Type B pancreatic cell (in vitro differentiated cells): ENCODE measurements around the gene SEMA4B. TPM values are rescaled to one million over a fixed set of nuclear protein-coding genes. Genes with fewer than 3 reads are reported as not detected.
"Not testable (repeated sequence)": the region's sequence is repeated elsewhere in the genome, so short reads cannot be mapped to it uniquely, and the experiment has no call there.

Source experiments
- DNase-seq: peaks from one replicate; pipeline ENCODE4 v3.0.0; 2021; ENCODE audit warnings: mixed read lengths; ENCODE audit not compliant: unreplicated experiment; ENCODE audit errors: extremely low spot score
- H3K27ac Mint-ChIP-seq: 2 replicates; pipeline ENCODE4 v1.8.0; 2021; ENCODE audit warnings: mild to moderate bottlenecking, mixed read lengths
- H3K27me3 Mint-ChIP-seq: 2 replicates; pipeline ENCODE4 v1.8.0; 2021; ENCODE audit warnings: mixed read lengths
- H3K36me3 Mint-ChIP-seq: 2 replicates; pipeline ENCODE4 v1.8.0; 2021; ENCODE audit warnings: mixed read lengths
- H3K4me1 Mint-ChIP-seq: one replicate; pipeline ENCODE4 v1.8.0; 2021; ENCODE audit warnings: mixed read lengths; ENCODE audit not compliant: unreplicated experiment
- H3K4me3 Mint-ChIP-seq: 2 replicates; pipeline ENCODE4 v1.8.0; 2021; ENCODE audit warnings: mild to moderate bottlenecking, mixed read lengths
- H3K9me3 Mint-ChIP-seq: 2 replicates; pipeline ENCODE4 v1.8.0; 2021; ENCODE audit warnings: mixed read lengths
- total RNA-seq: library from RNA; stranded (reverse); gene quantifications from 2 replicates; pipeline ENCODE4 v1.2.1, GENCODE V29; 2021; ENCODE audit warnings: low replicate concordance
- TF ChIP-seq, protein P1 (sequence below): fragments of 200-600 bp; sonication (generic); conservative IDR thresholded peaks from 2 replicates; pipeline ENCODE4 v1.5.0; 2021; ENCODE audit warnings: antibody characterized with exemption, mild to moderate bottlenecking

Gene SEMA4B
- total RNA-seq, 1 donor from 2014 or later, result 28.9 TPM

DNA sequence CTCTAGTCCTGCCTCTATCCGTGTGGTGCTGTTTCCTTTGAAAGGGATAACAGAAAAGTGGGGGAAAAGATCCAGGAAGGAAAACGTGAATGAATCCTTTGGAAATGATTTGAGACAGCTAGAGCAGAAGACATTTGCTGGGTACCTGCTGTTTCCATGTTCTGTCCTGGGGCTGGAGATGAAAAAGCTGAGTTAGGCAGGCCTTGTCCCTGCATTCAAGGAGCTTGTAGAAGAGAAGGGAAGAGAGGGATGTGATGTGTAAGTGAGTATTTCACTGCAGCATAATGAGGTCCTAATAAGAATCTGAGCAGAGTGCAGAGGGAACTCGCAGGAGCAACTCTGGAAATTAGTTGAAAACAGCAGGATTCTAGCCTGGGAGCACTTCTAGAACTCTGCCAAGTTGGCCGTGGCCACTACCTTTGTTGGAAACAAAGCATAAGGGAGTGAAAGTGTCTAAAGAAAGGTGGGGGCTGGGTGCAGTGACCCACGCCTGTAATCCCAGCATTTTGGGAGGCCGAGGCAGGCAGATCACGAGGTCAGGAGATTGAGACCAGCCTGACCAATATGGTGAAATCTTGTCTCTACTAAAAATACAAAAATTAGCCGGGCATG lies 13.8 kb upstream of the SEMA4B start:
- H3K4me3 Mint-ChIP-seq, result peak overlapping the region; percentile 32
- H3K27me3 Mint-ChIP-seq, result no peaks in the 10 kb centered on the region
- no peak for DNase-seq
- peaks cover 26% of the 10 kb centered on the region for H3K4me1 Mint-ChIP-seq
- no peaks in the 10 kb centered on the region for H3K9me3 Mint-ChIP-seq
- H3K27ac Mint-ChIP-seq, result peak overlapping the region; percentile 6
- TF ChIP-seq, protein P1, sequence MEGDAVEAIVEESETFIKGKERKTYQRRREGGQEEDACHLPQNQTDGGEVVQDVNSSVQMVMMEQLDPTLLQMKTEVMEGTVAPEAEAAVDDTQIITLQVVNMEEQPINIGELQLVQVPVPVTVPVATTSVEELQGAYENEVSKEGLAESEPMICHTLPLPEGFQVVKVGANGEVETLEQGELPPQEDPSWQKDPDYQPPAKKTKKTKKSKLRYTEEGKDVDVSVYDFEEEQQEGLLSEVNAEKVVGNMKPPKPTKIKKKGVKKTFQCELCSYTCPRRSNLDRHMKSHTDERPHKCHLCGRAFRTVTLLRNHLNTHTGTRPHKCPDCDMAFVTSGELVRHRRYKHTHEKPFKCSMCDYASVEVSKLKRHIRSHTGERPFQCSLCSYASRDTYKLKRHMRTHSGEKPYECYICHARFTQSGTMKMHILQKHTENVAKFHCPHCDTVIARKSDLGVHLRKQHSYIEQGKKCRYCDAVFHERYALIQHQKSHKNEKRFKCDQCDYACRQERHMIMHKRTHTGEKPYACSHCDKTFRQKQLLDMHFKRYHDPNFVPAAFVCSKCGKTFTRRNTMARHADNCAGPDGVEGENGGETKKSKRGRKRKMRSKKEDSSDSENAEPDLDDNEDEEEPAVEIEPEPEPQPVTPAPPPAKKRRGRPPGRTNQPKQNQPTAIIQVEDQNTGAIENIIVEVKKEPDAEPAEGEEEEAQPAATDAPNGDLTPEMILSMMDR, result no peak
- H3K36me3 Mint-ChIP-seq, result no peaks in the 10 kb centered on the region

DNA sequence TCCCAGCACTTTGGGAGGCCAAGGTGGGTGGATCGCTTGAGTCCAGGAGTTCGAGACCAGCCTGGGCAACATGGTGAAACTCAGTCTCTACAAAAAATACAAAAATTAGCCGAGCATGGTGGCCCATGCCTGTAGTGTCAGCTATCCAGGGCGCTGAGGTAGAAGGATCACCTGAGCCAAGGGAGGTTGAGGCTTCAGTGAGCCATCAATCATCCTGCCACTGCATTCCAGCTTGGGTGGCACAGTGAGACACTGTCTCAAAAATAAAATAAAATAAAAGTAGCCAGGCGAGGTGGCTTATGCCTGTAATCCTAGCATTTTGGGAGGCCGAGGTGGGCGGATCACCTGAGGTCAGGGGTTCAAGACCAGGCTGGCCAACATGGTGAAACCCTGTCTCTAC lies 13.1 kb upstream of the SEMA4B start:
- H3K9me3 Mint-ChIP-seq, DNase-seq, H3K27ac Mint-ChIP-seq, H3K4me3 Mint-ChIP-seq, H3K36me3 Mint-ChIP-seq, H3K27me3 Mint-ChIP-seq: not testable (repeated sequence)
- peaks cover 31% of the 10 kb centered on the region for H3K4me1 Mint-ChIP-seq

DNA sequence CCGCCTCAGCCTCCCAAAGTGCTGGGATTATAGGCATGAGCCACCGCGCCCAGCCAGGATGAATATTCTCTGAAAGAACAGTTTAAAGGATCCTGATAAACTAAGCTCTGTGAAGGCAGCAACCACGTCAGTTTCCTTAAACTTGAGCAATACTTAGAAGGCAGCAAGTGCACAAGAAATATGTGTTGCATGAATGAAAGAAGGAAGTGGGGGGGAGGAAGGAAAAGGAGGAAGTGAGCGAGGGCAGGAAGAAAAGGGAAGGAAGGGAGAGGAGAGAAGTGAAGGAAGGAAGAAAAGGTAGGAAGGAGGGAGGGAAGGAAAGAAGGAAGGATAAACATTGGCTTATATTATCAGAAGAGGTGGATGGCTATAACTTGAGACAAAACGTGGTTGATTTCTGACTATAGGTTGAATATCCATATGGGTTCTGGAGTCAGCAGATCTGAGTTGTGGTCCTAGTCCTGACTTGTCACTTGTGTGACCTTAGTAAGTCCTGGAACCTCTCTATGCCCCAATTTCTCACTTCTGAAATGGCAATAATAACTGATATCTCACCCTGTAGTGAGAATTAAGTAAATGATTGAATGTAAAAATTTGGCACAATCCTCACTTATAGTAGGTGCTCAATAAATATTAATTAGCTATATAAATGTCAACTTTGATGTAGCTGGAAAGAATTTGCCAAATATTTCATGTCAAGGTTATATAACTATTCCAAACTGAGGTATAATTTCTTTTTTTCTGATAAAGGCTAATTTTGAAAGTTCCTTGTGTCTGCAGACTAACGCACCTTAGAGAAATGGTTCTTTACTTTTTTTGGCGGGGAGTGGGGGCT lies 12.0 kb upstream of the SEMA4B start:
- Mint-ChIP-seq H3K36me3 (no peaks in the 10 kb centered on the region), H3K9me3 (no peaks in the 10 kb centered on the region), H3K4me3 (no peak overlapping the region), H3K27ac (no peak overlapping the region), H3K4me1 (peaks cover 26% of the 10 kb centered on the region), H3K27me3 (no peaks in the 10 kb centered on the region)
- DNase-seq, result no peak
- TF ChIP-seq, protein P1, result no peak

DNA sequence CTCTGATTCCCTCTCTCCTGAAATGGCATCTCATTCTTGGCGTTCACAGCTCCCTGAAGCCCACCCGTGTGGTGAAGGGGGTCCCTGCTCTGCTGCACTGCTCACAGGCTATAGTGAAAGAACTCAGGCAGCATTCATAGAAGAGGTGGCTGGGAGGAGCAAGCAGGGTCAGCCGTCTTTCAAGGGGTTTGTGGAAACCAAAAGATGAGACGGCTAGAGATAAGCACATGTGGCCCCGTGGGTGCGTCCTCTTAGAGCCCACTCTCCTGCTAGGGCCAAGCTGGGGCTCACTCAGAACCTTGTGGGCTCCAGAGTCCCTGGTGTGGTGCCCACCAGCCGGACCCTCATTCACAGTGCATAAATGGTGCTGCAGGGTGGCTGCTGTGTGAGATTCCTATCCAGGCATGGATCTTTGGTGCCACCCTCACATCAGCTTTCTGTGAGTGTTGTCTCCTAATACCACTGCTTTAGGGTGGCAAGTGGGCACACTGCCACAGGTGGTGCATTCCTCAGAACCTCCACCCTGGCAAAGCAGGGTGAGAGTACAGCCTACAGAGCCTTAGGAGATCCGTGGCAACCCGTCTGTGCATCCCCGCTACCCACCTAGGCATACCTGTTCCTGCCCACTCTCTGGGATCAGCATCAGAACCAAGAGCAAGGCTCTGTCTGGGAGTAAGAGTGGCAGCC lies 11.2 kb upstream of the SEMA4B start:
- H3K27ac Mint-ChIP-seq, result no peak overlapping the region

DNA sequence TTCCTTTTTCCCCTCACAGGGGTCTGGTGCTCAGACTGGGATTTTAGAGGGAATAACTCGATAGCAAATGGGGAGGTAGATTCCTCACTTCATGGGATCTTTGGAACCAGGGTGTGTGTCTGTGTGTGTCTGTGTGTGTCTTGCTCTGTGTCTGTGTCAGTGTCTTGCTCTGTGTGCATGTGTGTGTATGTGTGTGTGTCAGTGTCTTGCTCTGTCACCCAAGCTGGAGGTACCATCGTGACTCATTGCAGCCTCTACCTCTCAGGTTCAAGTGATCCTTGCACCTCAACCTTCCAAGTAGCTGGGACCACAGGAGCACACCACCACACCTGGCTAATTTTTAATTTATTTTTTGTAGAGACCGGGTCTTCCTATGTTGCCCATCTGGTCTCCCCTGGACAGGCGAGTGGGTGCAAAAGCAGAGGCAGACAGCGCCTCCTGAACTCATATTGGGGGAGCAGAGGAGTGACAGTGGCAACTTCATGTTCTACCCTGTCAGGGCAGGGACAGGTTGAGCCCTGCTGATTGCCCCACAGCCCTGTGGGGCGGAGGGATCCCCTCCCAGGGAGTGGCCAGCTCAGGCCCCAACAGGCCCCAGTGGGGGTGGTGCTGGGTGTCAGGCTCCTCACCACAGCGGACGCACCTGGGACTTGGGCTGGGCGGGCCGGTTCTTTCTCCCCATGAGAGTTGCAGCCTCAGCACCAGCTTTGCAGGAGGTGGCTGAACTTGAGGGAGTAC lies 10.4 kb upstream of the SEMA4B start:
- no peak overlapping the region for H3K27ac Mint-ChIP-seq
- no peaks in the 10 kb centered on the region for H3K9me3 Mint-ChIP-seq
- H3K27me3 Mint-ChIP-seq, result no peaks in the 10 kb centered on the region
- H3K4me3 Mint-ChIP-seq, result no peak overlapping the region
- TF ChIP-seq, protein P1, result no peak
- H3K36me3 Mint-ChIP-seq, result no peaks in the 10 kb centered on the region
- peaks cover 18% of the 10 kb centered on the region for H3K4me1 Mint-ChIP-seq
- DNase-seq, result no peak

More for the DNA sequence above, 11.2 kb upstream of the SEMA4B start:
- DNase-seq, result no peak
- no peak overlapping the region for H3K4me3 Mint-ChIP-seq
- H3K36me3 Mint-ChIP-seq, result no peaks in the 10 kb centered on the region
- H3K4me1 Mint-ChIP-seq, result peaks cover 23% of the 10 kb centered on the region
- H3K9me3 Mint-ChIP-seq, result no peaks in the 10 kb centered on the region
- TF ChIP-seq, protein P1, result no peak
- no peaks in the 10 kb centered on the region for H3K27me3 Mint-ChIP-seq
